DOHH2 (cell line): ENCODE data around the gene GTSE1.

Experiments used
- H3F3A ChIP-seq: fragments of 200-600 bp; sonication (generic), shearing (Covaris generic); 2 replicates; pipeline ENCODE4 v1.6.0; 2016; ENCODE audit warnings: antibody characterized with exemption, mild to moderate bottlenecking; ENCODE audit not compliant: control insufficient read depth, insufficient read depth
- H3K27ac ChIP-seq: fragments of 200-600 bp; sonication (generic); 2 replicates; pipeline ENCODE4 v1.5.1; 2014; ENCODE audit warnings: low read depth, mild to moderate bottlenecking, low read length, moderate library complexity
- H3K27me3 ChIP-seq: fragments of 200-600 bp; sonication (generic); 2 replicates; pipeline ENCODE4 v1.6.1; 2014; ENCODE audit warnings: mild to moderate bottlenecking, low read length, mixed read lengths; ENCODE audit not compliant: control insufficient read depth
- H3K36me3 ChIP-seq: fragments of 200-600 bp; sonication (generic); 2 replicates; pipeline ENCODE4 v1.6.1; 2014; ENCODE audit warnings: mild to moderate bottlenecking, low read length, moderate library complexity, mixed read lengths; ENCODE audit not compliant: control insufficient read depth
- H3K4me1 ChIP-seq: fragments of 200-600 bp; sonication (generic); 2 replicates; pipeline ENCODE4 v1.6.1; 2014; ENCODE audit warnings: mild to moderate bottlenecking, low read length, mixed read lengths; ENCODE audit not compliant: control insufficient read depth
- H3K4me2 ChIP-seq: fragments of 200-600 bp; sonication (generic); 2 replicates; pipeline ENCODE4 v1.6.0; 2014; ENCODE audit warnings: mild to moderate bottlenecking, low read length, moderate library complexity
- H3K4me3 ChIP-seq: fragments of 200-600 bp; sonication (generic); 2 replicates; pipeline ENCODE4 v1.5.1; 2014; ENCODE audit warnings: mild to moderate bottlenecking, low read length, mixed read lengths
- H3K79me2 ChIP-seq: fragments of 200-600 bp; sonication (generic); 2 replicates; pipeline ENCODE4 v1.6.1; 2014; ENCODE audit warnings: mild to moderate bottlenecking, low read length, mixed read lengths; ENCODE audit not compliant: control insufficient read depth
- H3K9me2 ChIP-seq: fragments of 200-600 bp; sonication (generic); replicated peaks from 2 replicates; pipeline ENCODE4 v1.6.1; 2014; ENCODE audit warnings: mild to moderate bottlenecking, low read length, mixed read lengths; ENCODE audit not compliant: control insufficient read depth
- H3K9me3 ChIP-seq: fragments of 200-600 bp; sonication (generic); 2 replicates; pipeline ENCODE4 v1.6.1; 2014; ENCODE audit warnings: antibody characterized with exemption, low read length, mixed read lengths; ENCODE audit not compliant: control insufficient read depth, insufficient read depth
- H4K20me1 ChIP-seq: fragments of 200-600 bp; sonication (generic); 2 replicates; pipeline ENCODE4 v1.6.0; 2014; ENCODE audit warnings: low read depth, mild to moderate bottlenecking, antibody characterized with exemption, low read length, moderate library complexity; ENCODE audit not compliant: control insufficient read depth, insufficient read depth
- EZH2phosphoT487 ChIP-seq: fragments of 200-600 bp; sonication (generic); IDR thresholded peaks from 2 replicates; pipeline ENCODE4 v1.6.1; 2017; ENCODE audit warnings: borderline replicate concordance, mild to moderate bottlenecking, antibody characterized with exemption, low read length, moderate library complexity, mixed read lengths
- TF ChIP-seq, protein P1 (sequence below): fragments of 200-600 bp; sonication (generic); IDR thresholded peaks from one replicate; pipeline ENCODE4 v1.5.1; 2014; ENCODE audit warnings: antibody characterized with exemption, mild to moderate bottlenecking, low read depth, low read length; ENCODE audit not compliant: poor library complexity, severe bottlenecking

The GTSE1 gene

DNA sequence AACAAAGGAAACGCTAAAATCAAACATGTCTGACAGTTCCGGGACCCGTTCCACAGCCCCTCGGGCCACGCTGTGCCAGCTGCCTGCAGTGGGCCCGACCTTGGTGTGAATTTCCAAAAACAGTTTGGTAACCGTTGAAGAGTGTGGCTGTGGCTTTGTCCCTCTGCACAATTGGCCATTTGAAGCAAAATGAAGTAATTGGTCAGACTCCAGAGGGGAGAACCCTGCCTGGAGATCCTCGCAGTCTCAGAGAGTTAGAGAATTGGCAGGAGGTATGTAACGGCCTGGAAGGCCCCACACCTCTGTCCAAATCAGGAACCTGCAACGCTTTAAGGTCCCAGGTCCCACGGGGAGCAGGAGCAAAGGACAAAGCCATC is 65.1 kb downstream of the GTSE1 start:
- no peaks in the 10 kb centered on the region for H3K9me2 ChIP-seq
- no peaks in the 10 kb centered on the region for H3K27me3 ChIP-seq
- TF ChIP-seq, protein P1, sequence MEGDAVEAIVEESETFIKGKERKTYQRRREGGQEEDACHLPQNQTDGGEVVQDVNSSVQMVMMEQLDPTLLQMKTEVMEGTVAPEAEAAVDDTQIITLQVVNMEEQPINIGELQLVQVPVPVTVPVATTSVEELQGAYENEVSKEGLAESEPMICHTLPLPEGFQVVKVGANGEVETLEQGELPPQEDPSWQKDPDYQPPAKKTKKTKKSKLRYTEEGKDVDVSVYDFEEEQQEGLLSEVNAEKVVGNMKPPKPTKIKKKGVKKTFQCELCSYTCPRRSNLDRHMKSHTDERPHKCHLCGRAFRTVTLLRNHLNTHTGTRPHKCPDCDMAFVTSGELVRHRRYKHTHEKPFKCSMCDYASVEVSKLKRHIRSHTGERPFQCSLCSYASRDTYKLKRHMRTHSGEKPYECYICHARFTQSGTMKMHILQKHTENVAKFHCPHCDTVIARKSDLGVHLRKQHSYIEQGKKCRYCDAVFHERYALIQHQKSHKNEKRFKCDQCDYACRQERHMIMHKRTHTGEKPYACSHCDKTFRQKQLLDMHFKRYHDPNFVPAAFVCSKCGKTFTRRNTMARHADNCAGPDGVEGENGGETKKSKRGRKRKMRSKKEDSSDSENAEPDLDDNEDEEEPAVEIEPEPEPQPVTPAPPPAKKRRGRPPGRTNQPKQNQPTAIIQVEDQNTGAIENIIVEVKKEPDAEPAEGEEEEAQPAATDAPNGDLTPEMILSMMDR: no peak
- no peak for TF ChIP-seq EZH2phosphoT487
- H3K4me3 ChIP-seq: no peak overlapping the region
- H3K4me1 ChIP-seq: no peaks in the 10 kb centered on the region
- H3K27ac ChIP-seq: no peak overlapping the region
- H4K20me1 ChIP-seq: no peaks in the 10 kb centered on the region
- no peaks in the 10 kb centered on the region for H3K79me2 ChIP-seq
- peaks cover 12% of the 10 kb centered on the region; the same call in 1 of the 2 replicates for H3F3A ChIP-seq
- no peaks in the 10 kb centered on the region for H3K9me3 ChIP-seq
- H3K4me2 ChIP-seq: no peak overlapping the region
- H3K36me3 ChIP-seq: peaks cover 2% of the 10 kb centered on the region; the same call in 1 of the 2 replicates

DNA sequence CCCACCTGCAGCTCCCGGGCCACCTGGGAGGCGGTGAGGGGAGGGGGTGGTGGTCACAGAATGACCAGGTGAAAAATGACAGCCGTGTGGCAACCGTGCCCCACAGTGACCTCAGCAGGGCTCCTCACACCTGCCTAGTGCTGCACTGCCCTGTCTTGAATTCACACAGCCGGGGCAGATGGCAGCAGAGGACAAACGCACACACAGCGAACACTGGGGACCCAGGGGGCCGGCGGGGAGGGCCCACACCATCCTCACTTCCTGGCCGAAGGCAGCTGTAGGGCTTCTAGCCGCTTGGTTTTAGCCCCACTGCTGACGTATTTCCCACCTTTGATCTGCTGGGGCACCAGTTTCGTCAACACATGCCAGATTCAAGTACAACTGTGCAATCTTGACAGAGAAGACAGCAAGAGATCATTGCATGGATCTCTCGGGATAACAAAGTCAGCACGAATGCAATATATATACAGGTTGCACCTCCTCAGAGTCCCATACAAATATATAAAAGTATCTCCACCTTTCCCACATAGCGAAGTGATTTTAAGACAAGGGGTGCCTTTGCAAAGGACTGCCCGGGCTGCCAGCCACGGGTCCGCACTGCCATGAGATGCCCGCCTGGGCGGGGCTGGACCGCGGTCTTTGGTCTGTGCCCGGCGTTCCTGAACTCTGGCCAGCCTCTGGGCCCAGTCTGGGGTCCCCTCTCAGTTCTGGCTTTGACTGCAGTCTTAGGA is 65.7 kb downstream of the GTSE1 start:
- H3K4me2 ChIP-seq: no peak overlapping the region
- no peaks in the 10 kb centered on the region for H3K4me1 ChIP-seq

DNA sequence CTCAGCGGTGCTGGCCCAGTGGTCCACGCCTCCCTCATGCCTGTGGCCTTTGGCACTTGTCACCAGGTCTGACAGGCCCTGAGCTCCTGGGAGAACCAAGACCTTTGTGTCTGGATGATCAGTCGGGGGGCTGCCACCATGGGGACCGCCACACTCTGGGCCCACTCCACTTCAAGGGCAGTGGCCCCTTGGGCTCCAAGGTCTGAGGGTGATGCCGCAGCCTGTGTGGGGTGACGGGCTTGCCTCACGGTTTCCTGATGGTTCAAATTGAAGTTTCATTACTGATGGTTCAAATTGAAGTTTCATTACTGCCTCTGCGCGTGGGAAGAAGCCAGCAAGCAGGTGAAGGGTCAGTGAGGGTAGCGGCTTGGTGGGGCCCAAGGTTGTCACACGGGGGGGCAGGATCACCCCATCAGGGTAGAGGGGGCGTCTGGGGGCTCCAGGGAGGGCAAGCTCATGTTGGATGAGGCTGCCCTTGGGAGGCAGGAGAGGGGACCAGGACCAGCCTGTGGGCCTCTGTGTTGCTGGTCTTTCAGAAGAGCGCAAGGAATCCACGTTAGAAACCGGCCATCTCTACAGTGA is 66.4 kb downstream of the GTSE1 start:
- H3K27ac ChIP-seq: no peak overlapping the region
- no peaks in the 10 kb centered on the region for H3K27me3 ChIP-seq
- no peaks in the 10 kb centered on the region for H3K36me3 ChIP-seq
- H4K20me1 ChIP-seq: no peaks in the 10 kb centered on the region
- H3F3A ChIP-seq: peaks cover 12% of the 10 kb centered on the region; the same call in 1 of the 2 replicates
- H3K4me2 ChIP-seq: no peak overlapping the region
- H3K4me1 ChIP-seq: no peaks in the 10 kb centered on the region
- no peaks in the 10 kb centered on the region for H3K79me2 ChIP-seq
- no peaks in the 10 kb centered on the region for H3K9me2 ChIP-seq
- H3K9me3 ChIP-seq: no peaks in the 10 kb centered on the region
- no peak overlapping the region for H3K4me3 ChIP-seq
- TF ChIP-seq, protein P1: no peak
- TF ChIP-seq EZH2phosphoT487: no peak

More for the DNA sequence above, 65.7 kb downstream of the GTSE1 start:
- no peaks in the 10 kb centered on the region for H3K27me3 ChIP-seq
- no peak overlapping the region for H3K4me3 ChIP-seq
- no peaks in the 10 kb centered on the region for H3K9me3 ChIP-seq
- H3F3A ChIP-seq: peaks cover 12% of the 10 kb centered on the region; the same call in 1 of the 2 replicates
- H4K20me1 ChIP-seq: no peaks in the 10 kb centered on the region
- peaks cover under 1% of the 10 kb centered on the region; the same call in 1 of the 2 replicates for H3K36me3 ChIP-seq
- H3K9me2 ChIP-seq: no peaks in the 10 kb centered on the region
- TF ChIP-seq, protein P1: no peak
- no peak for TF ChIP-seq EZH2phosphoT487
- no peak overlapping the region for H3K27ac ChIP-seq
- no peaks in the 10 kb centered on the region for H3K79me2 ChIP-seq
